ENCODE measurements around the gene TMF1.

The TMF1 gene

DNA sequence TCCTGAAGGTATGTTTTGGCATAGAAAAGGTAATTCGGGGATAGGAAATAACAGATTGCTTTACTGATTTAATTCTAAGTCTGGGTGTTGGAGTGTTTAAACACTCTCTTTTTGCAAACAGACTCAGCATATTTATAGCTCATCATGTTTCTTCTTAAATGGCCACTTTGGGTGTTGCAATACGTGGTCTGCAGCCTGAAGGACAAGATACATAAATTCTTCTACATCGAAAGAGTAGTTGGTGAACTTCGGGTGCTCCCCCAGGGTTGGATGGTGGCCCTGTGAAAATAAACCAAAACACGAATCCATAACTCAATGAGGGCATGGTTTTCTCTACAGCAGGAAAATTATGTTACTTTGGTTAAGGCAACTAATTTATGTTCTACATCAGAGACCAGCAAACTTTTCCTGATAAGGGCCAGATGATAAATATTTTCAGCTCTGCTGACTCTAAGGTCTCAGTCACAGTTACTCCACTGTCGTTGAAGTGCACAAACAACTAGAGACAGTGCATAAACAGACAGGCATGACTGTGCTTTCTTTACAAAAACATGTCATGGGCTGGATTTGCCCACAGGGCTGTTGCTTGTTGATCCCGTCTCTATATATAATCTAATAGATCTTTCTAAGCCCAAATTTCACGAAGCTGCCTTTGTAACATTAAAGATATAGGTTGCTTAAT is 74.5 kb downstream of the TMF1 start:
- DNase-seq (ENCODE audit: low read depth in 2 of 2), result no peak

DNA sequence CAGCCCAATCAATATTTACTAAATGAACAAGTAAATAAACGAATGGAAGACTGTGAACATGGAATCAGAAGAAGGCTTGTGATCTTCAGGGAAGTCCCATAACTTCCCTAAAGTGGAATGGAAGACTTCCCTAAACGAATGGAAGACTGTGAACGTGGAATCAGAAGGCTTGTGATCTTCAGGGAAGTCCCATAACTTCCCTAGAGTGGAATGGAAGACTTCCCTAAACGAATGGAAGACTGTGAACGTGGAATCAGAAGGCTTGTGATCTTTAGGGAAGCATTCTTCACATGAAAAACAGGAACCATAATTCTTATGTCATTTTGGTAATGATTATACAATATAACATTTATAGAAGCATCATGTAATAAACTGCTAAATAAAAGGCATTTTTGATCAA is 77.4 kb downstream of the TMF1 start:
- DNase-seq (ENCODE audit: low read depth in 2 of 2), result no peak

DNA sequence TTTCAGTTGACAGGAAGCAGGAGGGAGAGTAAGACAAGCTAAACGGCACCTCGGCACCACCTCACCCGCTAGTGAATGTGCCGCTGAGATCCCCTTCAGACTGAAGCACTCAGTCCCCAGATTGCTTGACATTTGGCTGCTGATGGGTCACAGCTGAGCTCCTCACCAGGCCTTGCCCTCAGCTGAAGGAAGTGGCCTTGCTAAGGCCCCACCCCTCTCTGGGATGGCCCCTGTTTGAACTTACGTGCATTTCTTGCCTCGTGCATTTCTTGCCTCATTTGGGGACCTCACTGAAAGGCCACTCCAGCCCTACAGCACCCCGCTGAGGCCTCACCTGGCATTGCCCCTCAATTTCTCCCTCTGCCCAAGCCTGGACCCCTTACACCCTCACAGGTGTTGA is 78.5 kb downstream of the TMF1 start:
- DNase-seq (ENCODE audit: low read depth in 2 of 2), result no peak

DNA sequence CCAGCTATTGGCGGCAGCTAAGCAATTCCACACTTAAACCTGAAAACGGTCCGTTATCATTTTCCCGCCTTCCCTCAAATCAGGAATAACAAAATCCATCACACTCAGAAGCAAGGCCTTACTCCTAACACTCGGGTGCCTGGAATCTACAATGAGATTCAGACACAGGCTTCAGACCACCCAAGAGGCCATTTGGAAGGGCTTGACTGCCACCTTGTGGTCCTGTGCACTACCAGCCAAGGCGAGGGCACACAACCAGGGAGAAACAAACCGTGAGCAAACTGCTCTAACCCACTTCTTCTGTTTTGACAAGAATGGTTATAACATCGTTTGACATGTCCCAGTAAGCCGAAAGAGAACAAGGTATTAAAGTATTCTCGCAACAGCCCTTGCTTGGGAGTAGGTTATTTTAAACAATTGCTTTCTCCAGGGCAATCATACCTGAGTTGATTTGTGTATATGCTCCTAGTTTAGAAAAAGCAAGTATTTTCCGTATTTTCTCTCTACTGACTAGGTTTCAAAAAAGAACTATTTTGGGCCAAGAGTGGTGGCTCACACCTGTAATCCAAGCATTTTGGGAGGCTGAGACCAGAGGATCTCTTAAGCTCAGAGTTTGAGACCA is 79.7 kb downstream of the TMF1 start:
- DNase-seq (ENCODE audit: low read depth in 2 of 2), result peak; percentile 22 to 24

Measured in stimulated activated CD8-positive, alpha-beta memory T cell treated with anti-CD3 and anti-CD28 coated beads, Interleukin-15, amount 100 ng/mL, for 48 hours (primary cell).